HepG2 (cell line): ENCODE measurements around the gene RNF38. TPM values are rescaled to one million over a fixed set of nuclear protein-coding genes. Genes with fewer than 3 reads are reported as not detected.

Source experiments
- ATAC-seq: fragments of 200-7000 bp; cut with Tn5 transposase; 3 replicates; pipeline ENCODE4 v1.9.1; 2020; ENCODE audit warnings: mild to moderate bottlenecking, moderate library complexity
- BruUV-seq: library from RNA; stranded (reverse); fragments of 400-500 nt; replicated peaks from 2 replicates; lab custom pipeline; 2021; lab: Mats Ljungman, UMichigan
- CTCF ChIA-PET: fragments of 300-600 bp; formaldehyde crosslinking; extraction: SDS; loops from one replicate; lab custom pipeline; 2021; ENCODE audit warnings: low total read pairs, inconsistent platforms, low intra/inter-chr PET ratio; lab: Yijun Ruan, JAX
- POLR2A ChIA-PET: fragments of 350-600 bp; sonication (Branson Sonifier 250); formaldehyde crosslinking; loops from one replicate; lab custom pipeline; 2020; ENCODE audit warnings: antibody characterized with exemption, inconsistent platforms; lab: Yijun Ruan, JAX
- DNase-seq: peaks from one replicate; pipeline ENCODE4 v3.0.0-alpha.2; 2015; ENCODE audit warnings: low spot score
- FAIRE-seq: peaks from 3 replicates; lab custom pipeline; 2011; peaks lifted over from hg19 to GRCh38; lab: Jason Lieb, UNC
- H2AFZ ChIP-seq: one replicate; pipeline ENCODE4 v1.6.1; 2011; ENCODE audit warnings: low read length, inconsistent platforms
- H3K27ac ChIP-seq: fragments of 300-600 bp; 3 replicates; pipeline ENCODE4 v1.8.0; 2011; ENCODE audit warnings: mixed run types, mild to moderate bottlenecking, mixed read lengths, low read length, inconsistent platforms; ENCODE audit not compliant: insufficient read depth; ENCODE audit errors: extremely low read length
- H3K27me3 ChIP-seq, 2 experiments: fragments of 200-600 bp in 1 of 2; 2 replicates in 1 of 2; 3 replicates in 1 of 2; pipeline versions ENCODE4 v1.6.0 to v1.8.0; 2011; ENCODE audit warnings: low read length in 2 of 2, mild to moderate bottlenecking in 2 of 2, moderate library complexity in 2 of 2, inconsistent platforms in 1 of 2; ENCODE audit not compliant: insufficient read depth in 2 of 2, control insufficient read depth in 1 of 2
- H3K36me3 ChIP-seq, 2 experiments: fragments of 200-600 bp in 1 of 2; replicated peaks in 1 of 2; 2 replicates in 1 of 2; 3 replicates in 1 of 2; pipeline versions ENCODE4 v1.5.1 to v1.8.0; 2011; ENCODE audit warnings: low read length in 2 of 2, inconsistent platforms in 1 of 2; ENCODE audit not compliant: insufficient read depth in 2 of 2, control insufficient read depth in 1 of 2
- H3K4me1 ChIP-seq: 2 replicates; pipeline ENCODE4 v1.5.1; 2012; ENCODE audit warnings: low read length, inconsistent platforms; ENCODE audit not compliant: insufficient read depth
- H3K4me2 ChIP-seq: 2 replicates; pipeline ENCODE4 v1.6.0; 2011; ENCODE audit warnings: low read depth, low read length, inconsistent platforms
- H3K4me3 ChIP-seq, 3 experiments: fragments of 200-600 bp in 1 of 3; sonication (generic), shearing (Covaris generic) in 1 of 3; replicated peaks in 1 of 3; 2 replicates each; pipeline ENCODE4 v1.5.1; 2011 to 2016; ENCODE audit warnings: low read length in 3 of 3, inconsistent platforms in 2 of 3, low read depth in 2 of 3, mild to moderate bottlenecking in 2 of 3, control low read depth in 1 of 3, mixed read lengths in 1 of 3; ENCODE audit not compliant: insufficient read depth in 1 of 3
- H3K79me2 ChIP-seq: one replicate; pipeline ENCODE4 v1.6.1; 2011; ENCODE audit warnings: low read length, inconsistent platforms; ENCODE audit not compliant: insufficient read depth
- H3K9ac ChIP-seq: 2 replicates; pipeline ENCODE4 v1.6.0; 2011; ENCODE audit warnings: mild to moderate bottlenecking, low read depth, low read length, inconsistent platforms; ENCODE audit not compliant: insufficient read depth
- H3K9me3 ChIP-seq: 2 replicates; pipeline ENCODE4 v1.5.1; 2012; ENCODE audit warnings: mild to moderate bottlenecking, low read length
- H4K20me1 ChIP-seq: 2 replicates; pipeline ENCODE4 v1.6.0; 2011; ENCODE audit warnings: inconsistent platforms, mild to moderate bottlenecking, low read length, moderate library complexity; ENCODE audit not compliant: insufficient read depth
- AKAP8 ChIP-seq: sonication (generic); formaldehyde crosslinking; IDR thresholded peaks from 2 replicates; pipeline ENCODE4 v1.5.1; 2020; ENCODE audit warnings: mild to moderate bottlenecking, missing genetic modification reagents
- ATF2 ChIP-seq: sonication (generic); formaldehyde crosslinking; IDR thresholded peaks from 2 replicates; pipeline ENCODE4 v1.4.0; 2020; ENCODE audit warnings: missing genetic modification reagents
- BRCA1 ChIP-seq: sonication (generic); formaldehyde crosslinking; IDR thresholded peaks from 2 replicates; pipeline ENCODE4 v1.4.0; 2020; ENCODE audit warnings: missing genetic modification reagents
- ETV6 ChIP-seq: sonication (generic); formaldehyde crosslinking; conservative IDR thresholded peaks from 2 replicates; pipeline ENCODE4 v1.4.0; 2020; ENCODE audit warnings: missing genetic modification reagents
- FOXM1 ChIP-seq: sonication (generic); formaldehyde crosslinking; IDR thresholded peaks from 2 replicates; pipeline ENCODE4 v1.5.0; 2020; ENCODE audit warnings: missing genetic modification reagents
- HDAC2 ChIP-seq: sonication (generic); formaldehyde crosslinking; IDR thresholded peaks from 2 replicates; pipeline ENCODE4 v1.4.0; 2020; ENCODE audit warnings: missing genetic modification reagents
- KLF16 ChIP-seq, 2 experiments: sonication (generic) in 1 of 2; formaldehyde crosslinking in 1 of 2; IDR thresholded peaks; 2 replicates each; pipeline versions ENCODE4 v1.6.1 to v1.8.0; 2016 to 2023; ENCODE audit warnings: missing genetic modification reagents in 2 of 2, missing compliant biosample characterization in 1 of 2
- MZF1 ChIP-seq: sonication (generic); formaldehyde crosslinking; IDR thresholded peaks from 2 replicates; pipeline ENCODE4 v1.8.1; 2023; ENCODE audit warnings: mild to moderate bottlenecking, missing genetic modification reagents, borderline replicate concordance
- NAIF1 ChIP-seq: sonication (generic); formaldehyde crosslinking; IDR thresholded peaks from 2 replicates; pipeline ENCODE4 v1.5.0; 2020; ENCODE audit warnings: mild to moderate bottlenecking, missing genetic modification reagents, borderline replicate concordance
- NR3C1 ChIP-seq: sonication (generic); formaldehyde crosslinking; IDR thresholded peaks from 2 replicates; pipeline ENCODE4 v1.4.0; 2020; ENCODE audit warnings: missing genetic modification reagents
- SALL1 ChIP-seq: sonication (generic); formaldehyde crosslinking; IDR thresholded peaks from 2 replicates; pipeline ENCODE4 v1.8.0; 2022; ENCODE audit warnings: mild to moderate bottlenecking, missing genetic modification reagents
- SOX13 ChIP-seq, 3 experiments: fragments of 450-650 bp in 1 of 3; sonication (generic) in 1 of 3; formaldehyde crosslinking in 1 of 3; IDR thresholded peaks in 2 of 3; conservative IDR thresholded peaks in 1 of 3; 2 replicates each; pipeline versions ENCODE4 v1.5.0 to v1.6.1; 2016 to 2020; ENCODE audit warnings: antibody characterized with exemption in 1 of 3, mild to moderate bottlenecking in 1 of 3, missing compliant biosample characterization in 1 of 3, missing genetic modification reagents in 1 of 3, moderate library complexity in 1 of 3
- SOX6 ChIP-seq, 2 experiments: fragments of 450-650 bp in 1 of 2; sonication (generic) in 1 of 2; formaldehyde crosslinking in 1 of 2; IDR thresholded peaks; 2 replicates each; pipeline versions ENCODE4 v1.4.0 to v1.6.1; 2017 to 2020; ENCODE audit warnings: antibody characterized with exemption in 1 of 2, mild to moderate bottlenecking in 1 of 2, missing genetic modification reagents in 1 of 2
- ZNF256 ChIP-seq: sonication (generic); formaldehyde crosslinking; conservative IDR thresholded peaks from 2 replicates; pipeline ENCODE4 v1.4.0; 2020; ENCODE audit warnings: missing genetic modification reagents
- ZNF33B ChIP-seq: sonication (generic); formaldehyde crosslinking; IDR thresholded peaks from 2 replicates; pipeline ENCODE4 v1.5.1; 2020; ENCODE audit warnings: mild to moderate bottlenecking, missing genetic modification reagents
- ZNF672 ChIP-seq: sonication (generic); formaldehyde crosslinking; IDR thresholded peaks from 2 replicates; pipeline ENCODE4 v1.8.1; 2022; ENCODE audit warnings: missing genetic modification reagents
- WGBS: methylation state at CpG from one replicate; pipeline ENCODE4 v1.1.6; 2017; ENCODE audit warnings: low lambda C conversion rate; 5-methylcytosine and 5-hydroxymethylcytosine counted together
- in situ Hi-C: cut with HindIII; loops from 2 replicates; pipeline ENCODE4 v1.10.0; 2017; ENCODE audit warnings: low pct_unique_long_range_greater_than_20kb; ENCODE audit not compliant: extremely low pct_ligation_motif_present
- intact Hi-C: fragments of 100-400 bp; cut with micrococcal nuclease; formaldehyde crosslinking; loops from one replicate; pipeline ENCODE4 v1.10.0; 2022; ENCODE audit not compliant: unreplicated experiment
- polyA plus RNA-seq, 8 experiments: library from polyadenylated mRNA; depleted of rRNA in 3 of 8; stranded (reverse) in 7 of 8; unstranded in 1 of 8; fragments of >200 nt; fragmentation: Illumina TruSeq in 4 of 8; extraction: Trizol in 4 of 8; gene quantifications; 2 replicates each; pipeline versions ENCODE4 v1.2.1 to v1.2.3, GENCODE V29; 2011 to 2016; ENCODE audit warnings: low read depth in 4 of 8, missing spikeins in 1 of 8, mixed read lengths in 1 of 8; ENCODE audit not compliant: insufficient read depth in 1 of 8
- total RNA-seq, 5 experiments: library from RNA; depleted of rRNA; stranded (reverse); fragments of >200 nt; fragmentation: Illumina TruSeq; extraction: Trizol; gene quantifications; 2 replicates each; pipeline ENCODE4 v1.2.3, GENCODE V29; 2016; ENCODE audit warnings: low read depth in 1 of 5
- TF ChIP-seq, protein P1 (sequence below): IDR thresholded peaks from 2 replicates; pipeline ENCODE4 v1.4.0; 2020; ENCODE audit warnings: mild to moderate bottlenecking, missing genetic modification reagents
- TF ChIP-seq, protein P2 (sequence below): IDR thresholded peaks from 2 replicates; pipeline ENCODE4 v1.6.1; 2016; ENCODE audit warnings: mild to moderate bottlenecking, missing biosample characterization, missing genetic modification reagents

RNF38 gene
- total and polyA plus RNA-seq, 2 of the 13 experiments (the other 11 are each of a cell fraction or from before 2014, with no cell fraction given): 9.1 to 32.1 TPM

DNA sequence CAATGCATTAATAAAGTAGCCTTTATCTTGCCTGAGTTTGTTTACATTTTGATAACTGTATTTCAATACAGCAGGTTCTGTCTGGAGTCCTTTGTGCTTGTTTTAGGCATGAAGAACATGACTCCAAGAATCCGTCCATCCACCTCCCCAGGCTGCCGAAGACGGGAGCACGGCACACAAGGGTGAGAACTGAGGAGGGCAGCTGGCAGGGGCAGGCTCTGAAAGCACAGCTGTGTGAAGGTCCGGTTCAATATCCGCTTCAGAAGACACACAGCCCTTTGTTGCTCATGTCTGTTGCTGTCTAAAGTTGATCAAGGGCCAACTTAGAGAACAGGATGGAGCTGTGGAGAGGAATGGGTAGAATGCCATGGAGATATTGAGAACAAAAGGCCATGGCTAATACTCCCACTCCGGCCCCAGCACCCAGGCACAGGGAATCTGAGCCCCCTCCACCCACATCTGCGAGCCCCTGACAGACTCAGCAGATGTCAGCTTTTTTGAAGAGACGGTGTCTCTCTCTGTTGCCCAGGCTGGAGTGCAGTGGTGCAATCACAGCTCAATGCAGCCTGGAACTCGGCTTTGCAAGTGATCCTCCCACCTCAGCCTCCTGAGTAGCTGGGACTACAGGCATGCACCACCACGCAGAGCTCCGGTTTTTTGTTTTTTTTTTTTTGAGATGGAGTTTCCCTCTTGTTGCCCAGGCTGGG is 83.3 kb downstream of the RNF38 start:
- no peaks in the 10 kb centered on the region for H3K79me2 ChIP-seq
- ChIA-PET CTCF (no interaction called here), POLR2A (interaction anchor here (0.6 to 2.8 kb wide), 4 partner anchors 10 to 141 kb away, joined by 4 to 11 read pairs (median 5); partner anchors contain the start of genes CLTA and GNE)
- in situ Hi-C loops (no loop called here), intact Hi-C loops (no loop called here)
- no peak overlapping the region for H3K9ac ChIP-seq
- H3K27me3 ChIP-seq: no peaks in the 10 kb centered on the region
- WGBS: 9% methylated on average over 11 of the region's 12 CpGs
- no peak overlapping the region for H3K27ac ChIP-seq
- H2AFZ ChIP-seq: no peak overlapping the region
- peaks cover 65% of the 10 kb centered on the region for H3K4me1 ChIP-seq
- H3K9me3 ChIP-seq: no peaks in the 10 kb centered on the region
- ATAC-seq (peak; percentile 69), DNase-seq (peak; percentile 82), FAIRE-seq (peak; percentile 57)
- peak overlapping the region in 2 of 3 experiments; percentile 22 to 67; a peak in 4 of 6 replicates for H3K4me3 ChIP-seq
- H3K4me2 ChIP-seq: peak overlapping the region; percentile 94
- H3K36me3 ChIP-seq: no peaks in the 10 kb centered on the region
- no TSS peak for BruUV-seq
- no peaks in the 10 kb centered on the region for H4K20me1 ChIP-seq
- no peak for TF ChIP-seq KLF16 (CRISPR knock-in tag; IDR thresholded peaks at IDR 0.05)
- peak; percentile 48; the same call in 1 of the 2 replicates for TF ChIP-seq NAIF1 (CRISPR knock-in tag)
- no peak for TF ChIP-seq ZNF256 (CRISPR knock-in tag)
- TF ChIP-seq BRCA1: no peak
- no peak for TF ChIP-seq FOXM1 (CRISPR knock-in tag)
- peak; percentile 25; the same call in 1 of the 2 replicates for TF ChIP-seq SALL1 (CRISPR knock-in tag)
- TF ChIP-seq ATF2 (CRISPR knock-in tag): no peak
- no peak for TF ChIP-seq ZNF33B (CRISPR knock-in tag)
- TF ChIP-seq ETV6 (CRISPR knock-in tag): no peak
- no peak for TF ChIP-seq MZF1
- no peak for TF ChIP-seq AKAP8 (CRISPR knock-in tag)
- no peak for TF ChIP-seq SOX6 (IDR thresholded peaks at IDR 0.05)
- TF ChIP-seq SOX6 (CRISPR knock-in tag; IDR thresholded peaks at IDR 0.05): peak; percentile 32; the same call in 1 of the 2 replicates
- no peak for TF ChIP-seq HDAC2 (CRISPR knock-in tag)
- TF ChIP-seq, protein P1, sequence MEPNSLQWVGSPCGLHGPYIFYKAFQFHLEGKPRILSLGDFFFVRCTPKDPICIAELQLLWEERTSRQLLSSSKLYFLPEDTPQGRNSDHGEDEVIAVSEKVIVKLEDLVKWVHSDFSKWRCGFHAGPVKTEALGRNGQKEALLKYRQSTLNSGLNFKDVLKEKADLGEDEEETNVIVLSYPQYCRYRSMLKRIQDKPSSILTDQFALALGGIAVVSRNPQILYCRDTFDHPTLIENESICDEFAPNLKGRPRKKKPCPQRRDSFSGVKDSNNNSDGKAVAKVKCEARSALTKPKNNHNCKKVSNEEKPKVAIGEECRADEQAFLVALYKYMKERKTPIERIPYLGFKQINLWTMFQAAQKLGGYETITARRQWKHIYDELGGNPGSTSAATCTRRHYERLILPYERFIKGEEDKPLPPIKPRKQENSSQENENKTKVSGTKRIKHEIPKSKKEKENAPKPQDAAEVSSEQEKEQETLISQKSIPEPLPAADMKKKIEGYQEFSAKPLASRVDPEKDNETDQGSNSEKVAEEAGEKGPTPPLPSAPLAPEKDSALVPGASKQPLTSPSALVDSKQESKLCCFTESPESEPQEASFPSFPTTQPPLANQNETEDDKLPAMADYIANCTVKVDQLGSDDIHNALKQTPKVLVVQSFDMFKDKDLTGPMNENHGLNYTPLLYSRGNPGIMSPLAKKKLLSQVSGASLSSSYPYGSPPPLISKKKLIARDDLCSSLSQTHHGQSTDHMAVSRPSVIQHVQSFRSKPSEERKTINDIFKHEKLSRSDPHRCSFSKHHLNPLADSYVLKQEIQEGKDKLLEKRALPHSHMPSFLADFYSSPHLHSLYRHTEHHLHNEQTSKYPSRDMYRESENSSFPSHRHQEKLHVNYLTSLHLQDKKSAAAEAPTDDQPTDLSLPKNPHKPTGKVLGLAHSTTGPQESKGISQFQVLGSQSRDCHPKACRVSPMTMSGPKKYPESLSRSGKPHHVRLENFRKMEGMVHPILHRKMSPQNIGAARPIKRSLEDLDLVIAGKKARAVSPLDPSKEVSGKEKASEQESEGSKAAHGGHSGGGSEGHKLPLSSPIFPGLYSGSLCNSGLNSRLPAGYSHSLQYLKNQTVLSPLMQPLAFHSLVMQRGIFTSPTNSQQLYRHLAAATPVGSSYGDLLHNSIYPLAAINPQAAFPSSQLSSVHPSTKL: peak; percentile 28; the same call in 1 of the 2 replicates
- TF ChIP-seq NR3C1 (CRISPR knock-in tag): no peak
- TF ChIP-seq, protein P2, sequence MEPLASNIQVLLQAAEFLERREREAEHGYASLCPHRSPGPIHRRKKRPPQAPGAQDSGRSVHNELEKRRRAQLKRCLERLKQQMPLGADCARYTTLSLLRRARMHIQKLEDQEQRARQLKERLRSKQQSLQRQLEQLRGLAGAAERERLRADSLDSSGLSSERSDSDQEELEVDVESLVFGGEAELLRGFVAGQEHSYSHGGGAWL (CRISPR knock-in tag): no peak
- no peak for TF ChIP-seq SOX13 (IDR thresholded peaks at IDR 0.05)
- peak in 1 of 2 experiments; percentile 42; a peak in 1 of 4 replicates for TF ChIP-seq SOX13 (CRISPR knock-in tag; conservative IDR thresholded peaks at IDR 0.05 in 1 of 2, IDR thresholded peaks at IDR 0.05 in 1 of 2)
- TF ChIP-seq ZNF672: no peak
